Parietal lobe (tissue), 1 donor: Measurements from ENCODE around the gene TEX26. TPM values are rescaled to one million over a fixed set of nuclear protein-coding genes. Genes with fewer than 3 reads are reported as not detected.

ENCODE experiments used
- total RNA-seq: library from RNA; depleted of rRNA; stranded (reverse); fragments of >200 nt; gene quantifications from one replicate; pipeline ENCODE4 v1.2.3, GENCODE V29; 2014

The TEX26 gene
- total RNA-seq = not detected

DNA sequence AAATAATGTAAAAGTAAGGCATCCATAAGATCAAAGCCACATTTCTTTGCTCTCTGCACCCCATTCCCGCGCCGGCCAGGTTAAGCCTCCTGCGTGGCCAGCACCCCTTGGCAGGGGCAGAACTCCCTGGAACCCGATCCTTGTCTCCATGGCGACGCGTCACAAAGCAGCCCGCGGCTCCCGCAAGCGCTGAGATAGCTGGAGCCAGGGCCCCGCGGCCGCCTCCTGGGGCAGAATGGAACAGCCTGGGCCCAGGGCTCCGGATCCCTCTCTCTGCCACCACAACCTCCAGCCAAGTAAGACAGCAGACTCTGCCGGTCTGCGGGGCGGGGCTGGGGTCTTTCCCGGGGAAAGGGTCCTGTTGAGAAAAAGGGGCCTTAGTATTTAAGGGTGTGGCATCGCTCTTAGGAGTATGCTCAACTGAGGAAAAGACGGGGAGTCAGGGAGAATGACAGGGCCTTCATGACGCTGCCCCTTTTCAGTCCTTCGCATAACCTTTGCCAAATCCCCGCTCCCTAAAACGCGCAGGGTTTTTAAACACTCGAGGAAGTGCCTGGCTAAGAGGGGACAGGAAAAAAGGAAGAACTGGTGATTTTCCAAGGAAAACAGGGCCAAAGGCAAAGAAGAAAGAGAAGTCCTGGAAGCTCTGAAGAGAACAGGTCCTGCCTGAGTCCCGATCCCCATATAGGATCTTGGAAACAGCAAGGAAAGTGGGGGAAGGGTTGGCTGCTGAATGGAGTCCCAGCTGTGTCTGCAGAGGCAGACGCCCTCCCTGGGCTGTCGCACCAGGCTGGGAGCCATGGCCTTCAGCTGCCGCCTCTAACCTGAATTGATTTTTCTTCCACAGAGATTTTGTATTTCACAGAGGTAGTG is at the start of gene TEX26:
TSS of gene TEX26 (plus strand) at position 176 of the 873 bp plus-strand sequence. CDS start at position 236, 60 bp downstream.

DNA sequence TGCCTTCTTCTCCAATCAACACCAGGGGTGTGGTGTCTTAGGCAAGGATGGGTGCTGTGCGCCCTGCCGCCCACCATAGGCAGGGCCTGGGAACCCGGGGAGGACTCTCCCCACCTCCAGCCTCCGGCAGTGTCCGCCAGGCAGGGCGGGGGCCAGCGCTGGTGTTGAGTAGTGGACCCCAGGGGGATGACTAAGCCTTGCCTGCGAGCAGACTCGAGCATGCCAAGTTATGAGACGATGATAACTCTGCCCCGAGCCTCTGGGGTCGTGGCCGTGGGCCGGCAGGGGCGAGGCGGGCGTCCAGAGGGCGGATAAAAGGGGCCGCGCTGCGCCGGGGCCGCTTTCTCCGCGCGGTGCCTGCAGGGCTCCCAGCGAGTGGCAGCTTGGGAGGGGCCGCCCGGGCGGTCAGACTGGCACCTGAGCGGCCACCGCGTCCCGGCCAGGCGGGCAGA is 26.5 kb upstream of the TEX26 start, which contains the start of gene MEDAG:
TSS of gene MEDAG (plus strand) at position 340 of the 452 bp plus-strand sequence. CDS start 245 bp downstream, outside the sequence.

Other genes with a start within 250 kb of the TEX26 start
- gene ALOX5AP, start 197.1 kb upstream of the TEX26 start, total RNA-seq = 1.3 TPM
- 0.31 TPM for gene MEDAG, start 26.4 kb upstream of the TEX26 start, total RNA-seq
- 102 TPM for gene HSPH1, start 229.2 kb downstream of the TEX26 start, total RNA-seq